Lung (tissue), 12 donors: ENCODE data around the gene CPTP. TPM values are rescaled to one million over a fixed set of nuclear protein-coding genes. Genes with fewer than 3 reads are reported as not detected.

Experiments
- ATAC-seq: fragments of 200-7000 bp; cut with Tn5 transposase; one replicate; pipeline ENCODE4 v1.9.1; 2020; ENCODE audit warnings: moderate number of reproducible peaks; ENCODE audit not compliant: insufficient read depth, low FRiP score
- DNase-seq, 3 donors: peaks; one replicate each; pipeline ENCODE4 v3.0.0-alpha.2; 2013 to 2017
- H3K27ac ChIP-seq, 2 donors: one replicate each; pipeline ENCODE4 v1.5.1; 2013; ENCODE audit warnings: mild to moderate bottlenecking in 2 of 2, moderate library complexity in 2 of 2, control low read depth in 1 of 2, inconsistent platforms in 1 of 2, low read depth in 1 of 2, low read length in 1 of 2
- H3K27me3 ChIP-seq, 3 donors: one replicate each; pipeline ENCODE4 v1.5.1; 2013; ENCODE audit warnings: low read length in 2 of 3; ENCODE audit not compliant: control insufficient read depth in 3 of 3, insufficient read depth in 3 of 3
- H3K36me3 ChIP-seq, 4 donors: one replicate each; pipeline ENCODE4 v1.5.1; 2013; ENCODE audit warnings: low read length in 4 of 4, mild to moderate bottlenecking in 1 of 4, moderate library complexity in 1 of 4; ENCODE audit not compliant: control insufficient read depth in 4 of 4, insufficient read depth in 4 of 4
- H3K4me1 ChIP-seq, 5 donors: one replicate each; pipeline ENCODE4 v1.5.1; 2013; ENCODE audit warnings: low read length in 5 of 5, mild to moderate bottlenecking in 2 of 5, moderate library complexity in 1 of 5; ENCODE audit not compliant: control insufficient read depth in 5 of 5, insufficient read depth in 5 of 5
- H3K4me3 ChIP-seq: one replicate; pipeline ENCODE4 v1.5.1; 2013; ENCODE audit warnings: mild to moderate bottlenecking, control low read depth, moderate library complexity
- H3K9ac ChIP-seq, 2 donors: one replicate each; pipeline ENCODE4 v1.5.1; 2013; ENCODE audit warnings: low read length in 2 of 2, control low read depth in 1 of 2; ENCODE audit not compliant: insufficient read depth in 1 of 2
- H3K9me3 ChIP-seq, 4 donors: one replicate each; pipeline ENCODE4 v1.5.1; 2013; ENCODE audit warnings: low read length in 3 of 4, mild to moderate bottlenecking in 1 of 4, moderate library complexity in 1 of 4; ENCODE audit not compliant: control insufficient read depth in 4 of 4, insufficient read depth in 3 of 4
- CTCF ChIP-seq: IDR thresholded peaks from 2 replicates; pipeline ENCODE4 v1.5.1; 2012; ENCODE audit warnings: mild to moderate bottlenecking; ENCODE audit errors: control extremely low read depth, extremely low read depth
- WGBS, 2 donors: extraction: QIAGEN DNeasy Blood & Tissue Kit; methylation state at CpG; one replicate each; pipeline ENCODE4 v1.1.7; 2013; 5-methylcytosine and 5-hydroxymethylcytosine counted together
- polyA plus RNA-seq, 2 donors: library from polyadenylated mRNA; stranded (reverse); fragments of 200-250 nt; gene quantifications; one replicate each; pipeline ENCODE4 v1.2.1, GENCODE V29; 2013
- total RNA-seq, 2 donors: library from RNA; depleted of rRNA in 1 of 2; stranded (reverse); fragments of >200 nt in 1 of 2; gene quantifications; one replicate each; pipeline ENCODE4 v1.2.1, GENCODE V29; 2014 to 2021
- donor health status: control.
- donor health status: control.
- donor health status: Bipolar disorder and iron deficiency.
- donor health status: healthy.
- donor health status: DM: yes; HTN: yes; CAD: no.

The CPTP gene
- total and polyA plus RNA-seq, 4 donors: 10.9 to 32.0 (median 19.2) TPM

DNA sequence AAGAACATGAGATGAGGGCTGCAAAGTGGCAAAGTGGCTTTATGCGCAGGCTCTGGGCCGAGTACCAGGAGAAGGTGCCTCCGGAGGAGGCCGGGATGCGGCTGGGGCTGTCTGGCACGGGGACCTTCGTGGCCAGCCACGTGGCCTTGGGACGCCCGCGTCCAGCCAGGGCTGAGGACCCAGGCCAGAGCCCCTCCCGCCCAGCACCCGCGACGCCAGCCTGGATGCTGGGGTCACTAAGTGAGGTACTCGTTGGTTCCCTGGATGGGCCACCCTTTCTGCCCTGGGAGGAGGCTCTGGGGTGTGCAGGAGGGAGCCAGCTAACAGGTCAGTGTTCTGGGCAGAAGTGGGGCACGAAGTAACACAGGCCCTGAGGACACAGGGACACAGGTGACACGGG, 31.8 kb upstream of the CPTP start:
- no peak overlapping the region for H3K4me3 ChIP-seq
- 94 to 98% methylated on average over 18 of the region's 18 CpGs for WGBS, 2 donors
- H3K4me1 ChIP-seq: peaks cover 0 to 2% (median 0%) of the 10 kb centered on the region in 5 donors
- H3K36me3 ChIP-seq: peaks cover 0 to 22% (median 4%) of the 10 kb centered on the region in 4 donors
- DNase-seq (no peak), ATAC-seq (no peak)
- no peak overlapping the region for H3K27ac ChIP-seq
- H3K9ac ChIP-seq: no peak overlapping the region
- no peaks in the 10 kb centered on the region for H3K9me3 ChIP-seq
- no peaks in the 10 kb centered on the region for H3K27me3 ChIP-seq
- no peak for TF ChIP-seq CTCF

DNA sequence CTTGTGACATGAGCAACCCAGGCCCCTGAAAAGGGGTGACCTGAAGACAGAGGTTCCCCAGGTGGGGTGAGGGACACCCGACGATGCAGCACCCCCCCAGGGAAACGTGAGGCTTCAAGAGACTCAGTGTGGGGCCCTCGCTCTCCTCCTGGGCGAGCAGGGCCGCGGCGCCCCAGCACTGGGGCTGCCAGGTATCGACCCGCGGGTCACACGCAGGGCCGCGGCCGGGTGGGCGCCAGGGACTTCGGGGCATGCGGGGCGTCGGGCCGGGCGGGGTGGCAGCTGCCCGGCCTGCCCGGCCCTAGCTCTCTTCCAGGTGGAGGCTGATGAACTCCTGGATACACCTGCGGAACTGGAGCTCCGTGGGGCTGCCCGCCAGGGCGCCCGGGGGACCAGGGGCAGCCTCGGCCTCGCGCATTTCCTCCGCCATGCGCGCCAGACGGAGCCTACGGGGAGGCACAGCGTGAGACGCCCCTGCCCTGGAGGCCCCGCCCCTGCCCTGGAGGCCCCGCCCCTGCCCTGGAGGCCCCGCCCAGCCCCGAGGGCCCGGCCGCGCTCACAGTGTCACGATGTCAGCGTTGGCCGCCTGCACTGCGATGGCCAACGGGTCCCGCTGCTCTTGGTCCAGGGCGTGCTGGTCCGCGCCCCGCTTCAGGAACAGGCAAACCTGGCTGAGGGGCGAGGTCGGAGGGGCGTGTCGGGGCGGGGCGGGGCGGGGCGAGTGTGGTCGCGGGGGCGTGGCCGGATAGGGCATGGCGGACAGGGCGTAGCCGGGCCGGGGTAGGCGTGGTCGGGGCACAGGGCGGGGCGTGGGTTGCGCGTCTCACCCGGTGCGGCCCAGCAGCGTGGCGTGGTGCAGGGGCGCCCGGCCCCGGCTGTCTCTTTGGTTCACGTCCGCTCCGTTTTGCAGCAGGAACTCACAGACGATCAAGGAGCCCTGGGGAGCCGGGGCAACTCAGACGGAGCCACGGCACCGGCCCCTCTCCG, 31.0 kb upstream of the CPTP start:
- DNase-seq: peak in 1 of 3 donors; percentile 45
- no peak for ATAC-seq
- no peak overlapping the region for H3K4me3 ChIP-seq
- peaks cover 0 to 2% (median 0%) of the 10 kb centered on the region in 5 donors for H3K4me1 ChIP-seq
- no peaks in the 10 kb centered on the region for H3K9me3 ChIP-seq
- no peak overlapping the region for H3K9ac ChIP-seq
- peaks cover 0 to 23% (median 4%) of the 10 kb centered on the region in 4 donors for H3K36me3 ChIP-seq
- WGBS, 2 donors: 84 to 91% methylated on average over 85 to 94 of the region's 94 CpGs
- TF ChIP-seq CTCF: no peak
- H3K27me3 ChIP-seq: no peaks in the 10 kb centered on the region
- H3K27ac ChIP-seq: no peak overlapping the region

DNA sequence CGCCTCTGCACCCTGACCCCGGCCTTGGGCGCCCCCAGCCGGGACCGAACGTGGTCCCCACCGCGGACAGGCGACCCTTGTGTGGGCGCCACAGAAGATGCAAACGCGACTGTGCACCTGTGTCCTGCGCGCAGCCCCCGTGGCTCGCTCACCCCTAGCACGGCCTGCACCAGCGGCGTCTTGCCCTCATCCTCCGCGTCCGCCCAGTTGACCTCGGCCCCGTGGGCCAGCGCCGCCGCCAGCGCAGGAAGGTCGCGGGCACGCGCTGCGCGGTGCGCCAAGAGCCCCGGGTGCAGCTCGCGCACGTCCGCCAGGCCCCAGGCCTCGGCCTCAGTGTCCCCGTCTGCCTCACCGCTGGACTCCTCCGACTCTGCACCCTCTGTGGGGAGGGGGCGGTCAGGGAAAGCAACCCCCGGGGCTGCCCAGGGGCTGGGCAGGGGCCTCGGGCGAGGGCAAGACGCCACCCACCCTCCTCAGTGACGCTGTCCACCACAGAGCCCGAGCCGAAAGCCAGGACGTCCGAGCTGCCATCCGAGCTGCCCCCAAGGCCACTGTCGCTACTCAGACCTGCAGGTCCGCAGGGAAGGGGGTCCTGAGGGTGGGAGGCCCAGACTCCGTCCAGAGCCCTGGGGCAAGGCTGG, 30.2 kb upstream of the CPTP start:
- H3K27me3 ChIP-seq: no peaks in the 10 kb centered on the region
- H3K4me3 ChIP-seq: no peak overlapping the region
- DNase-seq (no peak), ATAC-seq (no peak)
- H3K36me3 ChIP-seq: peaks cover 0 to 23% (median 4%) of the 10 kb centered on the region in 4 donors
- WGBS, 2 donors: 89 to 95% methylated on average over 57 to 58 of the region's 58 CpGs
- peaks cover 0 to 5% (median 0%) of the 10 kb centered on the region in 5 donors for H3K4me1 ChIP-seq
- H3K9me3 ChIP-seq: no peaks in the 10 kb centered on the region
- H3K27ac ChIP-seq: no peak overlapping the region
- no peak overlapping the region for H3K9ac ChIP-seq
- TF ChIP-seq CTCF: no peak
